HG03108 (cell line): ENCODE measurements around the gene LTBP1.

Experiments
- ATAC-seq: cut with Tn5 transposase; IDR thresholded peaks from one replicate; pipeline ENCODE4 v1.9.1; 2021; ENCODE audit warnings: moderate library complexity; ENCODE audit not compliant: unreplicated experiment

The LTBP1 gene

GRCh38 chr2:33106115-33106514, 159.4 kb downstream of the LTBP1 start:
- no peak for ATAC-seq

- ATAC-seq, result no peak
These were observed 161.1 kb downstream of the LTBP1 start for GRCh38 chr2:33107690-33108482.

GRCh38 chr2:33108483-33109443, 162.0 kb downstream of the LTBP1 start:
- ATAC-seq, result no peak

GRCh38 chr2:33110461-33110860, 163.7 kb downstream of the LTBP1 start:
- no peak for ATAC-seq

- no peak for ATAC-seq
These were observed 164.3 kb downstream of the LTBP1 start for GRCh38 chr2:33111002-33111446.

- ATAC-seq, result no peak
These were observed 168.4 kb downstream of the LTBP1 start for GRCh38 chr2:33115196-33115595.

- ATAC-seq, result no peak
These were observed 169.0 kb downstream of the LTBP1 start for GRCh38 chr2:33115728-33116127.

- ATAC-seq, result no peak
These were observed 170.0 kb downstream of the LTBP1 start for GRCh38 chr2:33116799-33117198.

GRCh38 chr2:33118651-33119050, 171.9 kb downstream of the LTBP1 start:
- ATAC-seq, result no peak

GRCh38 chr2:33121416-33121815, 174.7 kb downstream of the LTBP1 start:
- ATAC-seq, result no peak

- ATAC-seq, result no peak
These were observed 175.2 kb downstream of the LTBP1 start for GRCh38 chr2:33121925-33122324.

GRCh38 chr2:33122726-33123125, 176.0 kb downstream of the LTBP1 start:
- ATAC-seq, result no peak

- no peak for ATAC-seq
These were observed 176.5 kb downstream of the LTBP1 start for GRCh38 chr2:33123216-33123615.

GRCh38 chr2:33126552-33126951, 179.8 kb downstream of the LTBP1 start:
- no peak for ATAC-seq

- ATAC-seq, result no peak
These were observed 180.2 kb downstream of the LTBP1 start for GRCh38 chr2:33126958-33127357.

- ATAC-seq, result no peak
These were observed 182.7 kb downstream of the LTBP1 start for GRCh38 chr2:33129263-33130053.

- ATAC-seq, result no peak
These were observed 183.3 kb downstream of the LTBP1 start for GRCh38 chr2:33130054-33130447.

- no peak for ATAC-seq
These were observed 183.8 kb downstream of the LTBP1 start for GRCh38 chr2:33130544-33130943.

GRCh38 chr2:33131111-33131510, 184.4 kb downstream of the LTBP1 start:
- no peak for ATAC-seq

GRCh38 chr2:33131749-33132148, 185.0 kb downstream of the LTBP1 start:
- ATAC-seq, result no peak

GRCh38 chr2:33133454-33133952, 186.8 kb downstream of the LTBP1 start:
- no peak for ATAC-seq
